Measurements from ENCODE around the gene PROSER1.

GRCh38 chr13:39016087-39016486, 21.8 kb downstream of the PROSER1 start:
- TF ChIP-seq POLR2A (IDR thresholded peaks at IDR 0.05) (no peak), POLR2AphosphoS5 (IDR thresholded peaks at IDR 0.05; ENCODE audit: insufficient read depth in 1 of 2, low read depth in 1 of 2) (no peak)
- TF ChIP-seq, protein P1, sequence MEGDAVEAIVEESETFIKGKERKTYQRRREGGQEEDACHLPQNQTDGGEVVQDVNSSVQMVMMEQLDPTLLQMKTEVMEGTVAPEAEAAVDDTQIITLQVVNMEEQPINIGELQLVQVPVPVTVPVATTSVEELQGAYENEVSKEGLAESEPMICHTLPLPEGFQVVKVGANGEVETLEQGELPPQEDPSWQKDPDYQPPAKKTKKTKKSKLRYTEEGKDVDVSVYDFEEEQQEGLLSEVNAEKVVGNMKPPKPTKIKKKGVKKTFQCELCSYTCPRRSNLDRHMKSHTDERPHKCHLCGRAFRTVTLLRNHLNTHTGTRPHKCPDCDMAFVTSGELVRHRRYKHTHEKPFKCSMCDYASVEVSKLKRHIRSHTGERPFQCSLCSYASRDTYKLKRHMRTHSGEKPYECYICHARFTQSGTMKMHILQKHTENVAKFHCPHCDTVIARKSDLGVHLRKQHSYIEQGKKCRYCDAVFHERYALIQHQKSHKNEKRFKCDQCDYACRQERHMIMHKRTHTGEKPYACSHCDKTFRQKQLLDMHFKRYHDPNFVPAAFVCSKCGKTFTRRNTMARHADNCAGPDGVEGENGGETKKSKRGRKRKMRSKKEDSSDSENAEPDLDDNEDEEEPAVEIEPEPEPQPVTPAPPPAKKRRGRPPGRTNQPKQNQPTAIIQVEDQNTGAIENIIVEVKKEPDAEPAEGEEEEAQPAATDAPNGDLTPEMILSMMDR (IDR thresholded peaks at IDR 0.05): no peak

Data from vagina (tissue), 2 donors.